HG03097 (cell line): ENCODE results near the gene CR1L.
"Not testable (repeated sequence)": the region's sequence is repeated elsewhere in the genome, so short reads cannot be mapped to it uniquely, and the experiment has no call there.

ENCODE experiments used
- ATAC-seq: cut with Tn5 transposase; IDR thresholded peaks from one replicate; pipeline ENCODE4 v1.9.1; 2021; ENCODE audit not compliant: unreplicated experiment, low FRiP score

The CR1L gene

GRCh38 chr1:207645635-207646081, 725 bp downstream of the CR1L start:
- ATAC-seq: no peak

- ATAC-seq: no peak
Observed at GRCh38 chr1:207646171-207646570, 1.2 kb downstream of the CR1L start.

GRCh38 chr1:207646944-207647579, 2.1 kb downstream of the CR1L start:
- ATAC-seq: no peak

GRCh38 chr1:207647671-207648333, 2.9 kb downstream of the CR1L start:
- no peak for ATAC-seq

GRCh38 chr1:207648334-207649209, 3.6 kb downstream of the CR1L start:
- no peak for ATAC-seq

GRCh38 chr1:207649210-207649753, 4.3 kb downstream of the CR1L start:
- ATAC-seq: no peak

GRCh38 chr1:207649865-207650580, 5.1 kb downstream of the CR1L start:
- no peak for ATAC-seq

GRCh38 chr1:207651583-207651982, 6.7 kb downstream of the CR1L start:
- ATAC-seq: no peak

- no peak for ATAC-seq
Observed at GRCh38 chr1:207654320-207654719, 9.4 kb downstream of the CR1L start.

- no peak for ATAC-seq
Observed at GRCh38 chr1:207658408-207658807, 13.5 kb downstream of the CR1L start.

GRCh38 chr1:207658904-207659485, 14.1 kb downstream of the CR1L start:
- no peak for ATAC-seq

- no peak for ATAC-seq
Observed at GRCh38 chr1:207659545-207660153, 14.7 kb downstream of the CR1L start.

GRCh38 chr1:207661420-207661819, 16.5 kb downstream of the CR1L start:
- ATAC-seq: not testable (repeated sequence)

GRCh38 chr1:207666342-207666741, 21.4 kb downstream of the CR1L start:
- no peak for ATAC-seq

- ATAC-seq: no peak
Observed at GRCh38 chr1:207669528-207670009, 24.6 kb downstream of the CR1L start.

GRCh38 chr1:207670192-207670591, 25.3 kb downstream of the CR1L start:
- no peak for ATAC-seq

GRCh38 chr1:207670997-207671396, 26.1 kb downstream of the CR1L start:
- ATAC-seq: no peak

GRCh38 chr1:207672522-207673130, 27.7 kb downstream of the CR1L start:
- ATAC-seq: no peak

- no peak for ATAC-seq
Observed at GRCh38 chr1:207673399-207673798, 28.5 kb downstream of the CR1L start.
